Midbrain (tissue), 1 donor: ENCODE results near the gene DAD1.
"Not testable (repeated sequence)": the region's sequence is repeated elsewhere in the genome, so short reads cannot be mapped to it uniquely, and the experiment has no call there.

Source experiments
- DNase-seq: peaks from one replicate; lab custom pipeline; 2025; lab: John Stamatoyannopoulos, UW

The DAD1 gene

GRCh38 chr14:22589096-22589839 is at the start of gene DAD1:
DAD1 (minus strand) TSS chr14:22589224; CDS start chr14:22589157, 67 bp downstream.
- peak; percentile 97 for DNase-seq

GRCh38 chr14:22635980-22636379 is 47.0 kb upstream of the DAD1 start:
- DNase-seq: not testable (repeated sequence)

- no peak for DNase-seq
Measured at GRCh38 chr14:22634233-22634900, 45.3 kb upstream of the DAD1 start.

GRCh38 chr14:22630486-22630885 is 41.5 kb upstream of the DAD1 start:
- DNase-seq: no peak

- DNase-seq: no peak
Measured at GRCh38 chr14:22630066-22630465, 41.0 kb upstream of the DAD1 start.

GRCh38 chr14:22629361-22629760 is 40.3 kb upstream of the DAD1 start:
- DNase-seq: no peak

- DNase-seq: no peak
Measured at GRCh38 chr14:22627506-22628263, 38.7 kb upstream of the DAD1 start.

- no peak for DNase-seq
Measured at GRCh38 chr14:22626590-22626989, 37.6 kb upstream of the DAD1 start.

- DNase-seq: no peak
Measured at GRCh38 chr14:22623047-22623446, 34.0 kb upstream of the DAD1 start.

GRCh38 chr14:22622255-22622654 is 33.2 kb upstream of the DAD1 start:
- DNase-seq: no peak

- DNase-seq: not testable (repeated sequence)
Measured at GRCh38 chr14:22615765-22616164, 26.7 kb upstream of the DAD1 start.

GRCh38 chr14:22614240-22614799 is 25.3 kb upstream of the DAD1 start:
- DNase-seq: no peak

GRCh38 chr14:22613736-22614239 is 24.8 kb upstream of the DAD1 start:
- no peak for DNase-seq

GRCh38 chr14:22613106-22613695 is 24.2 kb upstream of the DAD1 start:
- DNase-seq: no peak

- no peak for DNase-seq
Measured at GRCh38 chr14:22610931-22611330, 21.9 kb upstream of the DAD1 start.

- no peak for DNase-seq
Measured at GRCh38 chr14:22607291-22607690, 18.3 kb upstream of the DAD1 start.

GRCh38 chr14:22606380-22606779 is 17.4 kb upstream of the DAD1 start:
- no peak for DNase-seq

GRCh38 chr14:22602862-22603261 is 13.8 kb upstream of the DAD1 start:
- no peak for DNase-seq

GRCh38 chr14:22601996-22602395 is 13.0 kb upstream of the DAD1 start:
- DNase-seq: no peak

- DNase-seq: no peak
Measured at GRCh38 chr14:22601456-22601855, 12.4 kb upstream of the DAD1 start.

GRCh38 chr14:22600027-22600426 is 11.0 kb upstream of the DAD1 start:
- DNase-seq: no peak

GRCh38 chr14:22599349-22599748 is 10.3 kb upstream of the DAD1 start:
- no peak for DNase-seq
